HG03103 (cell line): ENCODE data around the gene SORT1.
"Not testable (repeated sequence)": the region's sequence is repeated elsewhere in the genome, so short reads cannot be mapped to it uniquely, and the experiment has no call there.

Experiments
- ATAC-seq: cut with Tn5 transposase; IDR thresholded peaks from one replicate; pipeline ENCODE4 v1.9.1; 2021; ENCODE audit warnings: low read depth; ENCODE audit not compliant: unreplicated experiment

Gene SORT1

DNA sequence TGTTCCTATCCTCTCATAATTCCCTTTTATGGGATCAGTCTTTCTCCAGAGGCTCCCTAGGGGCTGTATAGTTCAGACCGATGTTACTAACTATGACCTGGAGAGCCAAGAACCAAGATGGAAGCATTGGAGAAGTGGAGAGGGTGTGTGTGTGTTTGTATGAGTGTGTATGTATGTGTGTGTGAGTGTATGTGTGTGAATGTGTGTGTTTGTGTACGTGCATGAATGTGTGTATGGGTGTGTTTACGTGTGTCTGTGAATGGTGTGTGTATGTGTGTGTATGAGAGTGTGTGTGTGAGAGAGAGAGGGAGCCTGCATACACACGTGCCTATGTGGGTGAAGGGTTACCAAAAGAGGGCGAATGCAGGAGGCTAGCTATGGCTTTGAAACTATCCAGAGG is 95.8 kb downstream of the SORT1 start:
- no peak for ATAC-seq

DNA sequence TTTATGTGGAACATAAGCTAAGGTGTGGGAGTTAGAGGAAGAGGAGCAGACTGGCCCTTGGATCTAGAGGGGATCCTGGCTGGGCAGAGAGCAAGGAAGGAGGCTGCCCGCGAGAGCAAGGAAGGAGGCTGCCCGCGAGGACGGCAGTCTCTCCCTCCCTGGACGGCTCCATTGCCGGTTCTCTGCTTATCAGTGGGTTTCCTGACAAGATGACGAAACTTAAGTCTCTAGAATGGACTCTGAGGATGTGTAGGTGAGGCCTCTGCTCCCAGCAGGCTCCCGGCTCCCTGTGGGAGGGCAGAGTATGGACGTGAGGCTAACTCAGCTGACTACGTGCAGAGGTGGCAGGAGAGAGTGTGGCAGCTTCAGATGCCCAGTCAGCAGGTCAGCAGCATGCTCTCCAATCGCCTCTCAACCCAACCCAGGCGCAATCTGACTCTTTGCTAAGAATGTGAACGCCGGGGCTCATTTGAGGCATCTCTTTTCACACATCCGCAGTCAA is 97.0 kb downstream of the SORT1 start:
- no peak for ATAC-seq

DNA sequence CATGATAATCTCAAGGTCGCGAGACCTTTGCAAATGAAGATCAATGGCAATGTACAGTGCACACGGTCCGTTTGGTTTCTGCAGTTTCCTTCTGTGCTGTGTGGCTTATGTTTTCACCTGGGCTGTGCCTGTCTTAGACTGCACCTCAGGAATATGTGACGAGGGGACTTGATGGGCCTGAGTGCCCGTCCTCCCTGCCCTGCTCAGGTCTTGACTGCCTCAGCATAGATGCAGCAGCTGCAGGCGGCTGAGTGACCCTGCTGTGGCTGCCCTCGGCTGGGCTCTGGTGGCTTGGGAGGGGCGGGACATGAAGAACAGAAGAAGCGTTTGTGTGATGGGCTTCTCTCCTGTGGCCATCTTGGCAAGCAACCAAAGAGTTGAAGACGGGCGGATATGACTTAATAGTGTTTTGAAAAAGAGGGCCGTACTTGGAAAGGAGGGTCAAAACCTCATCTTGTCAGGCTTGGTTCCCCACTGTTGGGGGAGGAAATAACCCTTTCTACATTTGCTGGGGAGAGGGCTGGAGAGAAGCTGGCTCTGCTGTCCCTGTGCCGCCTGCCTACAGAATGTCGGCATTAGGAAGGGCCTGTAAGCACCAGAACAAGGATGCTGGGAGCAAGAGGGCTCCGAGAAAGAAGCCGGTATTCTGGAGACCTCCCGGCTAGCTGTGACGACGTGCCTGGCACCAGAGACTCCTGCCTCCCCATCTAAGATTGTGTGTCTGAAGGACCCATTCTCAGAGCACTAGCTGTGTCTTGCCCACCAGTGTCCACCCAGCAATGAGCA is 98.0 kb downstream of the SORT1 start:
- ATAC-seq: no peak

DNA sequence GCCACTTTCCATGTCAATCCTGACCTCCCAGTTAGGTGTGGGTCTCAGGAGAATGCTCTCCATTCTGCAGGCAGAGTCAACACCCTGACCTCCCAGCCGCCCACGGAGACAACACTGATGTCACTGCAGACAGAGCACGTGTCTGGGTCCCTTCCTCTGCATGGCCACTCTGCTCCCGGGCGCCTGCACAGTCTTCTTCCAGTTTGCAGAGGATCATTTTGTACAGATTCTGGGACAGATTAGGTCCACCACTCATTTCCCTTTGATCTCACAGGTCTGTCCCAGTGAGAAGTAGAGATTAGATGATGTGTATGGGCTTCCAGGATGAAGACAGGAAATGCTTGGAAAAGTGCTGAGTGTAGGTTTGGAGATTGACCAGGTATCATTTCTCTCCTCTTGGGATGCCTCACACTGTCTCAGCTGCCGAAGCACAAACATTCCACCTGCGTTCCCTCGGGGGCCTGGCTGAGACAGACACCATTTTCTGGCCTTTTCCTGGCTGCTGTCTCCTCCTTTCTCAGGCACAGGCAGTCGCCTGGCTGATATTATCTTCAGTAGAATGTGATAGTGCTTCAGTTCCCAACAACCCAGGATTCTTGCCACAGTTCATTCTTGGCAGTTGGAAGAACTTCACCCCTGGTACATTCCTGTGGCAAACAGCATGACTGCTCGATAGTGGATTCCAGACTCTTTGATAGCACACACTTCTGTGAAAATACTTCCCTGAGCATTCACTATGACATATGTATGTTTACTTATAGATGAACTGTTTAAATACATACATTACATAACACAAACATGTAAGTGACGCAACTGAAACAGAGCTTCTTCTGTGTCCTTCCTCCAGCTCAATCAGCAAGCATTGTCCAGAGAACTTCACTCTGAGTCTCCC is 98.8 kb downstream of the SORT1 start:
- ATAC-seq: no peak

DNA sequence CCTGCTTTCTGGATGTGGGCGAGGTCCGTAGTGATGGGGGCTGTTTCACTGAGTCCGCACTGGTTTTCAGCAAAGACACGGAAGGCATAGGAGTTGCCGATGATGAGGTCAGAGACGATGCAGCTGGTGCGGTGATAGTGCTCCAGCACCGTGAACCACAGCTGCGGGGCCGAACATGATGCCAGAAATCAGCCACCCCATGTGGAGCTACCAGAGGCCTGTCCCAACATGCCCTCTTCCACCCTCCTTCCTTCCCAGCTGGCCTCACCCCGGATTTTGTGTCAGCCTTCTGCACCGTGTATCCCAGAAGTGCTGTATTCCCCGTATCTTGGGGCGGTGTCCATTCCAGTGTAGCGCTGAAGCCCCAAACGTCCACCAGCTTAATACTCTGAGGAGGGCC is 100.9 kb downstream of the SORT1 start:
- no peak for ATAC-seq

DNA sequence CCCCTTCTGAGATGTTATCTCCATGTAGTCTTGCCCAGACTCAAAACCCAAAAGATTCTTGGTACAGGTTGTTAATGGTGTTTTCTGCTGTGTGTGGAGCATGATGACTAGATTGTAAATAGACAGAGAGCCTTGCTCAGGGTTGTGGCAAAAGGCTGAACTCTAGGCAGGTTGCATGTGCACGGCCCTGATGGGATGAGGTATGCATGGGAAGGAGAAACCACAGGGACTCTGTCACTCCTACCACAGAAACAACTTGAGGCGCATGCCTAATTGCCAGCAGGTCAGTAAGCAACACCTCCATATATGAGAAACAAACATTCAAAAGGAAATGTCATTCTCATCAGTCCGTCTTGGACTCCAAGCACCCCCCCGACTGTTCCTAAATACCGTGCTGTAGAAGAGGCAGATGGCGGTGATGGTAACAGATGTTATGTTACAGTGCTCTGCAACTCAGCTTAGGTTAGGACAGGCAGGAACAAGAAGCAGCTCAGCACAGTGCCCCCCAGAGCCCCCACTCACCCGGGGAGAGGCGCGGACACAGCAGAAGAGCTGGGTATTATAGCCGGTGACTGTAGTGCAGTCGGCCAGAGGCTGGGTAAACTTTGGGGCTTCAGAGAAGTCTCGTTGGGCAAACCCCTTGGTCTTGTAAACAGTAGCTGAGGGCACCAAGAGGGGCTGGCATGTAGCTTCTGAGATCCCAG is 101.9 kb downstream of the SORT1 start:
- no peak for ATAC-seq

DNA sequence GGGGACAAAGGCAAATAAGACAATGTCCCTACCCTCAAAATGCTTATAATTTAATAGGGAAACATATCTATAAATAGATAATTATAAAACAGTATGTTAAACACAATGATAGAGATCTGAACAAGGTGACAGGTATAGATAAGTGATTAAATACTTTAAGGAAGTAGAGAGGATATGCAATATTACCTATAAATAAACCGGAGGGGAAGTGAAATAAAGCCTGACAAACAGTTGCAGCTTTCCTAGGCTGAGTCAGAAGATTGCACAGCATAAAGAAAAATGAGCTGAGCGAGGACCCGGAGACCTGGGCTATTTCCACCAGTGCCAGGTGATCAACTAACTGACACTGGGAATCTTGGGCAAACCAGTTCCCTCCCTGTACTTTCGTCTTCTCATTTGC is 103.2 kb downstream of the SORT1 start:
- no peak for ATAC-seq

DNA sequence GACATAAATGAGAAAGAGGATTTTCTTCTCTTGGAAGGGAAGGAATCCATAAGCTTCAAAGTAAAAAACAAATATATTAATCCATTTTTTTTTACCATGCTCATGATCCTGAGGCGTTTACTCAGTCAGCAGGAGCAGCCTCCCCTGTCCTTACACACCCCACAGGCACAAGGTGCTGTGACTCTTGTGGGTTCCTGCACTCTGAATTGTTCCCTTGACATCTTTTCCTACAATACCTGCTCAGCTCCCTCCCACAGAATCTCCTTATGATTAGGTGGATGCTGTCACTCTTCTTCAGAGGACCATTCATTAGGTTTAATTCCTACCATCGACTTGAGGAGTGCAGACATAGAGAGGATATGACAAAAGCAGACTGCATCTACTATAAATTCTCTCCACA is 104.7 kb downstream of the SORT1 start:
- ATAC-seq: no peak

DNA sequence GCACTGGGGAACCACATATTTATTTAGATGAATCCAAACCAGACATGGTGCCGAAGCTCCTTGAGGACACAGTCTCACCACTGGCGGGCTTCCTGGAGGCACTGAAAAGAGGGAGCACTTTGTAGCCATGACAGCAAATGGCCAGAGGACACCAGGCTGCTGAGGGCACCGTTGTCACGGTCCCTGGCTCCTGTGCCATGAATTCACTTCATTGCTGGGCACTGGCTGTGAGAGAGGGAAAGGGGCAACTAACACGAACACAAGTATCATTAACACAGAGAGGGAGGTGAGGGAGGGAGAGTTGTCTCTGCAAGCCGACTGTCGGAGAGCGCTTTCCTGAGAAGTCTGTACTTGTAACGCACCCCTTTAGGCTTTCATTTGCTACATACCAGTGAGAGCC is 105.4 kb downstream of the SORT1 start:
- ATAC-seq: no peak

DNA sequence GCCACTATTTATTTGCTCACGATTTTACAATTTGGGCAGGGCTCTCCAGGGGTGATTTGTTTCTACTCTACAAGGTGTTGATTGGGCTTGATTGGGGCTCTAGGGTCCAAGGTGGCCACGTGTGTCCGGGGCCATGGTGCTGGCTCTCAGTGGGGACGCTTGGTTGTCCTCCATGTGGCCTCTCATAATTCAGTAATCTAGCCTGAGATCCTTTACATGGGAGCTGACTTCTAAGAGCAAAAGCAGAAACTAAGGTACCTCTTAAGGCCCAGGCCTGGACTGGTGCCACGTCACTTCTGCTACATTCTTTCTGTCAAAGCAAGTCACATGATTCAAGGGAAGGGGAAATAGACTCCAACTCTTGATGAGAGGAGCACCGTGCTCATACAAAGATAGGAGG is 106.7 kb downstream of the SORT1 start:
- no peak for ATAC-seq

DNA sequence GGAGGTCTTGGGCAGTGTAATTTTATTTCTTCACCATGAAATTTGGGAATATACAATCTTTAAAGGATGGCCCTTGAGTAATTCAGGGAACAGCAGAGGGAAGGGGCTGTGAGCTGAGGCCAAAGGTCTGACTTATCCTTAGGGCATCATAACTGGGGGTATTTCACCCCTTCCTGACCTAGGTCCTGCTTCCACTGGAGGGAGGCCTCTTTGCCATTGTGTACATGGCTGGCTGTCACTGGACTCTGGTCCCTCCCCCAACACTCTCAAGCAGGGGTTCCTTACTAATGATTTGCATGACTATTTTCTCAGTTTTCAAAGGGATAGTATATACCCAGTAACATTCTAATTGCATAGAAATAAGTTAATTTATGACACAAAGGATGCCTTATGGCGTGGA is 107.6 kb downstream of the SORT1 start:
- no peak for ATAC-seq

DNA sequence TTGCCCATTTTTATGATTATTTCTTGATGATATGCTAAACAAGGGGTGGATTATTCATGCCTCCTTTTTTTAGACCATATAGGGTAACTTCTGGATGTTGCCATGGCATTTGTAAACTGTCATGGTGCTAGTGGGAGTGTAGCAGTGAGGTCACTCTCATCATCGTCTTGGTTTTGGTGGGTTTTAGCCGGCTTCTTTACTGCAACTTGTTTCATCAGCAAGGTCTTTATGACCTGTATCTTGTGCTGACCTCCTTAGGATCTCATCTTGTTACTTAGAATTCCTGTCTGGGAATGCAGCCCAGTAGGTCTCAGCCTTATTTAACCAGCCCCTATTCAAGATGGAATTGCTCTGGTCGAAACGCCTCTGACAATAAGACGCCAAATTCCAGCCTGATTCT is 111.0 kb downstream of the SORT1 start:
- not testable (repeated sequence) for ATAC-seq

DNA sequence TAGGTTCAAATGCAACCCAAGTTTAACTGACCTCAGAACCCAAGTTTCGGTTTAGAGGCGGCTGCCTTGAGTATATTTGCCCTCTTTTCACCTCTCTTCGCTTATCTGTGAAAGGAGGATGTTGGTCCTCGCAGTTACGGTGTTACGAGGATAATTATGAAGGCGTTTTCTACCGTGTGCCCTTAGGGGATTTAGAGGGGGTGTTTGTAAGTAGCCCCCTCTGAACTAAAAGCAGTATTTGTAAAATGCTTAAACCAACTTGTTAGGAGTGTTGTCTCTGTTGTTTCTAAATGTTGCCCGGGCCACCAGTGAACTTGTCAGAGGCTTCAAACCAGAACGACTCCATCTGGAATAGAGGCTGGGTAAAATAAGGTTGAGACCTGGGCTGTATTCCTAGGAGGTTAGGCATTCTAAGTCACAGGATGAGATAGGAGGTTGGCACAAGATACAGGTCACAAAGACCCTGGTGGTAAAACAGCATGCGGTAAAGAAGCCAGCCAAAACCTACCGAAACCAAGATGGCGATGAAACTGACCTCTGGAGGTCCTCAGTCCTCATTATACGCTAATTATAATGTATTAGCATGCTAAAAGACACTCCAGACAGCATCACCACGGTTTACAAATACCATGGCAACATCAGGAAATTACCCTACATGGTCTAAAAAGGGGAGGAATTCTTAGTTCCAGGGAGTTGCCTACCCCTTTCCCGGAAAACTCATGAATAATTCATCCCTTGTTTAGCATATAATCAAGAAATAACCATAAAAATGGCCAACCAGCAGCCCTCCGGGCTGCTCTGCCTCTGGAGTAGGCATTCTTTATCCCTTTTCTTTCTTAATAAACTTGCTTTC is 113.7 kb downstream of the SORT1 start:
- ATAC-seq: no peak

DNA sequence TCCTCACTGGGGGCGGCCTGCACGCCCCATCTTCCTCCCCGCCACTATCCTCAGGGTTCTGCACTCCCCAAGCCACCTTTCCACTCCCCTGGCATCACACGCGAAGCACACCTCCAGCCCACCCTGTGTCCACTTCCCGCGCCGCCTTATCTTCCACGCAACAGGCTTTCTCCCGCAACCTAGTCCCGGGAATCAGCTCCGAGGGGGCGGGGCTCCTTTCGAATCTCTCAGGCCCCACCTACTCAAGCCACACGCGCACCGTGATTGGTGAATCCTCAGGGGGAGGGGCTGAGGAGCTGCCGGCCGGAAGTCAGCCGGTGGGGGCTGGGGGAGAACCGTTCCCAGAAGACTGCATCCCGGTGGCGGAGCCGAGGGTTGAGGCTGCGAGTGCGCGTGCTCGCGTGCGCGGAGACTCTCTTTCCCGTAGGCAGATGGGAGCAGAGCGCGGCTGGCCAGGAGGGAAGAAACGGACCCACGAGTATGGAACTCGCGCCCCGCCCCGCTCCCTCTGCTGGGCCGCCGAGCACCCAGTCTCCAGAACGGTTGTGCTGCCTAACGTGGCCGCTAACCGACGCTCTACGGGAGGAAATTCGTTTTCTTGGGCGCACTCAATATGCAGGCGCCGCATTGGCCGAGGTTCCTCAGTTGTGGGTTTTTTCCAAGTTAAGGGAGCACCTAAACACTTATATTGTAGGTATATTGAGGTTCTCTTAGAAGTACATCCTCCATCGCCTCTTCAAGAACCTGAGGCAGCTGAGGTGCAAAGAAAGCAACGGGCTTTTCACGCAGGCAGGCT is 114.6 kb downstream of the SORT1 start, which contains the start of gene PSRC1:
TSS of gene PSRC1 (minus strand) at position 194 of the 796 bp plus-strand sequence.
- ATAC-seq: peak; percentile 84

DNA sequence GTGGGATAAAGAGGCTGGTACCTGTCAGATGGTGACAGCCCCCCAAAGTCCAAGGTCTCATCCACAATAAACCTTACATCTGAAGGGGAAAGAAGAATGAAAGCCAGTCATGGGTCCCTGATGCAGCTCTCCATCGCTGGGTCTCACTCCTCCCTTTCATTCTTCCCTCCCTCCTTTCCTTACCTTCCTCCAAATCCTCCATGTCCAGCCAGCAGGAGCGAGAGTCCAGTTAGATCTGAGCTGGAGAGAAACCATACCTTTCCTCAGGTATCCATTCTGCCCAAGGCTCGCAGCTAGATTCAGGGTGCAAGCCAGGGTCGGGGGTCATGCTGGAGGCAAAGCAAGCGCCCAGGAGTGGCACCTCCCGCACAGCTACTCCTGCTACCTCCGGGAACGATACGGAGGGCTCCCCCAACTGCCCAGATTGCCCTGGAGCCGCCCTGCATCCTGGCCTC is 115.2 kb downstream of the SORT1 start:
- no peak for ATAC-seq

DNA sequence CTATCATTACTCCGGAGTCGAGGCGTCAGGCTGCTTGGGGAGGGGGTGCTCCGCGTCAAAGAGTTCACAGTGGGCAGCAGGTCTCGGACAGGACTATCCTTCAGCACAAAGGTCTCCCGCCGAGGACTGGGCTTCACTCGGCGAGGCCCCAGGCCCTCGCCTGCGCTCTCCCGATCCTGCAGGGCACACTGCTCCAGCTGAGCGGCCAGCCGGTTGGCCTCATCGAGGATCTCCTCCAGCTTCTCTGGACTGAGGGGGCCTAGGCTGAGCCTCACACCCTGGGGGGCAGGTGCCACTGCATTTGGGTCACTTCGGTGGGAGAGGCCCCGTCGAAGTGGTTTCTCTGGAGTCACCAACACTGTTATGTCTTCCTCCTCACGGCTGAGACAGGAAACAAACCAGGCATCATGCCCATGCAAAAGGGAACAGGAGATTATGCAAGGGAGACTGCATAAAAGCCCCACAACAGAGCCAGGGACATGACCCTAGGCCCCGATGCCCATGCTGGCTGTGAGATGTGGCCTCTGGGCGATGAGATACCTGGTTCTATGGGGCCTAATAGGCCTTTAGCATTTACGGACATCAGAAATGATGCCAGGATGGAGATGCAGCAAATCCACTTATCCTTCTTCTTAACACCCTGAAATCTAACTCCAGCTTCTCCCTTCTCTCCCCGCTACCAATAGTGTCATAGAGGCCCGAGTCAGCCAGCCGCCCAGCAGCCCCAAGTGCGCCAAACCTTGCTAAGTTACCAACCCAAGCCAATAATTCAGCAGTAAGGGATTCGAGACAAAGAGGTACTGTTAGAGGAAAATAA is 115.8 kb downstream of the SORT1 start:
- no peak for ATAC-seq

DNA sequence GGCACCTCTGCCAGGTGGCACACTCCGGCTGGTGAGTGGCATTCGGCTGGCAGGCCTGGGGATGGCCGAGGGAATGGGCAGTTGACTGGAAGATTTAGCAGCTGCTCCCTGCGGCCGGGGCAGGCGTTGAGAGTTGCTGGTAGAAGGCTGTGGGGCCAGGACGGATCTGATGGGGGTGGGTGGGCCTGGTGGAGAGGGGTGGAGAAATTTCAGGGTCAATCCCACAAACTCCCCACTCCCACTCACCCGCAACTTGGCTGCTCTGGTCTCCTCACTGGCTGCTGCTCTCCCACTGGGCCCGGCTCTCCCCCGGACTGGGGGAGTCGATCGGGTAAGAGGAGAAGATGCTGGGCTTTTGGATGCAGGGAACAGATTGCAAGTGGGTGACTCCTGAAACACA is 116.9 kb downstream of the SORT1 start:
- ATAC-seq: no peak

DNA sequence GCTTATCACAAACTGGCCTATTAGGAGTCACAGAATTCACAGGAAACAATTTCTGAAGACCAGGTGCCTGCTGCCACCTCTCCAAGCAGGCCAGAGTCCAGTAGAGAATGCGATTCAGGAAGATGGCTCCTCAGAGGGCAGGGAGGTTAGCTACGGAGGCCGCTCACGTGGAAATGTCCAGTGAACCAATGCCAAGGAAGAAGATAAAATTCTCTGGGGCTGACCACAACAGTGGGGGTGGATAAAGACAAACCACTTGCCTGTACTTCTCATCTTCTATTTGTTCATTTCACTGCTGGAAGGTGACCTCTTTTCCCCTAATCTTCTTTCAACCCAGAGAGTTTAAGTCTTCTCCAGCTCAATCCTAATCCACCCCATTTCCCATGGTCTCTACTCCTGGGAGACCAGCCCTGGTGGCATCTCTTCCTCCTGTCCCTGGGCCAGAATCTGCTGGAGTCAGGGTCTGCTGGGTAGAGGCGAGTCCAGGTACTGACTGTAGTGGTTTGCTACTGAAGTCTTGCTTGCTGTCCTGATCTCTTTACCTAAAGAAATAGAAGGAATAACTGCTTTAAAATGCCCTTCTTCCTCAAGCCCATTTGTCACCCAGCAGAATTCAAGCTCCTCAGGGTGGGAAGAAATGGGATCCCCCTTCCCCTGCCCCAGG is 118.0 kb downstream of the SORT1 start:
- no peak for ATAC-seq
